CD14-positive monocyte (primary cell): ENCODE data around the gene AP1G2. TPM values are rescaled to one million over a fixed set of nuclear protein-coding genes. Genes with fewer than 3 reads are reported as not detected.
"Not testable (repeated sequence)": the region's sequence is repeated elsewhere in the genome, so short reads cannot be mapped to it uniquely, and the experiment has no call there.

Experiments
- DNase-seq, 3 donors: peaks; one replicate each; pipeline ENCODE4 v3.0.0-alpha.2; 2011 to 2022
- H2AFZ ChIP-seq: 2 replicates; pipeline ENCODE4 v1.6.0; 2012; ENCODE audit warnings: mild to moderate bottlenecking, low read depth, low read length, inconsistent platforms; ENCODE audit not compliant: insufficient read depth, poor library complexity, severe bottlenecking
- H3K27ac ChIP-seq, 2 donors: 1 replicate in 1 of 2; 2 replicates in 1 of 2; pipeline ENCODE4 v1.5.1; 2012 to 2013; ENCODE audit warnings: low read length in 2 of 2, control low read depth in 1 of 2, inconsistent platforms in 1 of 2, low read depth in 1 of 2, mild to moderate bottlenecking in 1 of 2
- H3K27me3 ChIP-seq, 2 donors: one replicate each; pipeline versions ENCODE4 v1.6.0 to v1.6.1; 2011 to 2013; ENCODE audit warnings: low read length in 2 of 2; ENCODE audit not compliant: control insufficient read depth in 2 of 2, insufficient read depth in 2 of 2
- H3K36me3 ChIP-seq, 2 donors: replicated peaks in 1 of 2; 1 replicate in 1 of 2; 2 replicates in 1 of 2; pipeline versions ENCODE4 v1.5.1 to v1.6.1; 2012 to 2013; ENCODE audit warnings: low read length in 2 of 2, control low read depth in 1 of 2, inconsistent platforms in 1 of 2, mild to moderate bottlenecking in 1 of 2; ENCODE audit not compliant: insufficient read depth in 2 of 2, control insufficient read depth in 1 of 2
- H3K4me1 ChIP-seq, 2 donors: 1 replicate in 1 of 2; 2 replicates in 1 of 2; pipeline versions ENCODE4 v1.5.1 to v1.6.1; 2012 to 2013; ENCODE audit warnings: low read length in 2 of 2, control low read depth in 1 of 2, inconsistent platforms in 1 of 2, mild to moderate bottlenecking in 1 of 2, moderate library complexity in 1 of 2; ENCODE audit not compliant: insufficient read depth in 2 of 2, control insufficient read depth in 1 of 2
- H3K4me2 ChIP-seq: replicated peaks from 2 replicates; pipeline ENCODE3; 2012; ENCODE audit warnings: low read length, moderate library complexity, mild to moderate bottlenecking; ENCODE audit not compliant: poor library complexity, severe bottlenecking; ENCODE audit errors: extremely low read depth
- H3K4me3 ChIP-seq, 3 experiments: fragments of 200-600 bp in 1 of 3; sonication (generic) in 1 of 3; replicated peaks in 1 of 3; 1 replicate in 2 of 3; 2 replicates in 1 of 3; pipeline ENCODE4 v1.5.1; 2011 to 2013; ENCODE audit warnings: low read length in 3 of 3, mild to moderate bottlenecking in 3 of 3, control low read depth in 2 of 3, low read depth in 2 of 3, inconsistent platforms in 1 of 3, moderate library complexity in 1 of 3
- H3K79me2 ChIP-seq: 2 replicates; pipeline ENCODE4 v1.6.0; 2012; ENCODE audit warnings: mild to moderate bottlenecking, control low read depth, inconsistent platforms, low read length, moderate library complexity; ENCODE audit not compliant: insufficient read depth
- H3K9ac ChIP-seq: 2 replicates; pipeline ENCODE4 v1.6.0; 2017; ENCODE audit warnings: low read length, mild to moderate bottlenecking; ENCODE audit not compliant: insufficient read depth, poor library complexity, severe bottlenecking
- H3K9me3 ChIP-seq, 2 donors: replicated peaks in 1 of 2; 1 replicate in 1 of 2; 2 replicates in 1 of 2; pipeline versions ENCODE4 v1.5.1 to v1.6.1; 2012 to 2013; ENCODE audit warnings: low read length in 2 of 2, control low read depth in 1 of 2; ENCODE audit not compliant: control insufficient read depth in 1 of 2, insufficient read depth in 1 of 2
- H4K20me1 ChIP-seq: 2 replicates; pipeline ENCODE4 v1.6.0; 2012; ENCODE audit warnings: mild to moderate bottlenecking, low read length, control low read depth, moderate library complexity; ENCODE audit not compliant: insufficient read depth
- H3K27ac Mint-ChIP-seq, 7 donors: one replicate each; pipeline ENCODE4 v1.8.0; 2020; ENCODE audit warnings: mild to moderate bottlenecking in 7 of 7, mixed read lengths in 7 of 7, moderate library complexity in 6 of 7, inconsistent platforms in 2 of 7
- H3K27me3 Mint-ChIP-seq, 3 donors: one replicate each; pipeline ENCODE4 v1.8.0; 2021 to 2022; ENCODE audit warnings: low read depth in 3 of 3, mild to moderate bottlenecking in 3 of 3, mixed read lengths in 3 of 3, moderate library complexity in 3 of 3, inconsistent platforms in 1 of 3
- H3K36me3 Mint-ChIP-seq, 2 donors: one replicate each; pipeline ENCODE4 v1.8.0; 2020; ENCODE audit warnings: mixed read lengths in 2 of 2, inconsistent platforms in 1 of 2, mild to moderate bottlenecking in 1 of 2
- H3K4me1 Mint-ChIP-seq: one replicate; pipeline ENCODE4 v1.8.0; 2020; ENCODE audit warnings: mild to moderate bottlenecking, mixed read lengths
- H3K4me3 Mint-ChIP-seq, 2 donors: one replicate each; pipeline ENCODE4 v1.8.0; 2020; ENCODE audit warnings: mild to moderate bottlenecking in 2 of 2, mixed read lengths in 2 of 2, moderate library complexity in 1 of 2
- H3K9me3 Mint-ChIP-seq, 7 donors: one replicate each; pipeline ENCODE4 v1.8.0; 2020 to 2022; ENCODE audit warnings: mixed read lengths in 7 of 7, mild to moderate bottlenecking in 6 of 7, moderate library complexity in 6 of 7, inconsistent platforms in 2 of 7
- CTCF ChIP-seq: fragments of 200-600 bp; IDR thresholded peaks from one replicate; pipeline ENCODE4 v1.8.0; 2022; ENCODE audit warnings: antibody characterized with exemption, mild to moderate bottlenecking
- WGBS: methylation state at CpG from one replicate; pipeline ENCODE4 v1.1.5; 2013; ENCODE audit warnings: missing lambda C conversion rate; ENCODE audit not compliant: insufficient coverage; 5-methylcytosine and 5-hydroxymethylcytosine counted together
- intact Hi-C, 2 donors: fragments of 100-400 bp; cut with micrococcal nuclease; formaldehyde crosslinking; loops; one replicate each; pipeline versions ENCODE4 v1.15.0 to v1.15.1; 2023
- polyA plus RNA-seq, 3 donors: library from polyadenylated mRNA; depleted of rRNA in 1 of 3; unstranded in 2 of 3; stranded (reverse) in 1 of 3; fragments of 300-500 nt in 2 of 3; fragments of >200 nt in 1 of 3; fragmentation: Illumina TruSeq in 2 of 3; gene quantifications; 1 replicate in 2 of 3; 2 replicates in 1 of 3; pipeline ENCODE4 v1.2.3, GENCODE V29; 2012 to 2021

Gene AP1G2
- polyA plus RNA-seq, 3 donors: 32.2 to 437 (median 37.0) TPM

GRCh38 chr14:23537351-23538049, 30.1 kb downstream of the AP1G2 start:
- no peaks in the 10 kb centered on the region for H3K79me2 ChIP-seq
- H3K27ac ChIP-seq: no peak overlapping the region
- H3K9ac ChIP-seq: no peak overlapping the region
- H3K27ac Mint-ChIP-seq: no peak overlapping the region
- peaks cover 0 to 1% (median 0%) of the 10 kb centered on the region in 7 donors for H3K9me3 Mint-ChIP-seq
- TF ChIP-seq CTCF: no peak
- H3K4me2 ChIP-seq: no peak overlapping the region
- no peak overlapping the region for H2AFZ ChIP-seq
- H3K4me1 Mint-ChIP-seq: no peaks in the 10 kb centered on the region
- H3K27me3 Mint-ChIP-seq: peaks cover 6 to 8% (median 7%) of the 10 kb centered on the region in 3 donors
- no peaks in the 10 kb centered on the region for H3K36me3 ChIP-seq
- no peaks in the 10 kb centered on the region for H3K27me3 ChIP-seq
- no peak overlapping the region for H3K4me3 Mint-ChIP-seq
- H3K9me3 ChIP-seq: no peaks in the 10 kb centered on the region
- H4K20me1 ChIP-seq: no peaks in the 10 kb centered on the region
- H3K4me3 ChIP-seq: no peak overlapping the region
- H3K36me3 Mint-ChIP-seq: no peaks in the 10 kb centered on the region
- no peak for DNase-seq
- 41% methylated on average over 6 of the region's 13 CpGs for WGBS
- no peaks in the 10 kb centered on the region for H3K4me1 ChIP-seq
- intact Hi-C loops: no loop called here

- H3K4me3 Mint-ChIP-seq, H3K9ac ChIP-seq, H3K27ac Mint-ChIP-seq, intact Hi-C loops, H3K4me2 ChIP-seq, H3K79me2 ChIP-seq, H3K36me3 Mint-ChIP-seq, H3K27me3 ChIP-seq, H3K9me3 ChIP-seq, H3K4me3 ChIP-seq, H3K4me1 ChIP-seq, H3K27ac ChIP-seq, H3K4me1 Mint-ChIP-seq, H3K27me3 Mint-ChIP-seq, DNase-seq, H3K36me3 ChIP-seq, H2AFZ ChIP-seq, H4K20me1 ChIP-seq, H3K9me3 Mint-ChIP-seq: not testable (repeated sequence)
- WGBS: 97% methylated on average over 5 of the region's 6 CpGs
Observed at GRCh38 chr14:23536906-23537305, 30.7 kb downstream of the AP1G2 start.
